NOMO-1 treated with dmso at 0.1 percent for 144 hours (cell line): ENCODE data around the gene ZFYVE19.

Experiments
- DNase-seq: peaks from one replicate; lab custom pipeline; 2025; ENCODE audit not compliant: unreplicated experiment; lab: John Stamatoyannopoulos, UW

ZFYVE19 gene

DNA sequence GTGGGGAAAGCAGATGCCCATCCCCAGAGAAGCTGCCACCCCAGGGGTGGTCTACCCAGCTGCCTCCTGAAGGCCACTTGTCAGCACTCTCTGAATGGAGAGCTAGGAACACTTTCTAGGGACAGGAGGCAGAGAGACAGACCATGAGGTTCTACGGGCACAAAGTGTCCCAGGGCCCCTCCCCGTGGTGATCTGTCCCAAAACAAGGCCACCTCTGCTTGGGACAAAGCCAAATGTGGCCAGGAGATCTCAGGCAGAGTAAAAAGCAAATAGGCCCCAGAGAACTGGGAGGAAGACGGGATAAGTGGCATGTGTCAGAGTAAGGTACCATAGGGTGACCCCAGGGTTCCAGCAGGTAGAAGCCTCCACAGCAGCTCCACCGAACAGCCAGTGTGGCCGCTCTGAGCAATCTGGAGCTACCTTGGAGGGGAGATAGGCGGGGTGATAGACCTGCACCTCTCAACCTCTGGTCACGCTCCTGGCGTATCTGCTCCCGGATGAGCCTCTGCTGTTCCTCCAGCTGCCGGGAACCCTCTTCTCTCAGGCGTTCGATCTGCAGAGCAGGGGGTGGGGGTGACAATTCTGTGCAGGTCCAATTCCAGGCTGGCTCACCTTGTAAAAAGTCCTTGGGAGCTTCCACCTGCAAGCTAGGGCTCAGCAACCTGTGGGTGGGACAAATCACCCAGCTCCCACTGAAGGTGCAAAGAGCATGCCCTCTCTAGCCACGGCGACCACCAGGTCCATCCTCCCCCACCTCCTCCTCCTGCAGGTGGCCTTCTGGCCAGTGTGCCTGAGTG, 31.0 kb upstream of the ZFYVE19 start:
- DNase-seq: no peak

DNA sequence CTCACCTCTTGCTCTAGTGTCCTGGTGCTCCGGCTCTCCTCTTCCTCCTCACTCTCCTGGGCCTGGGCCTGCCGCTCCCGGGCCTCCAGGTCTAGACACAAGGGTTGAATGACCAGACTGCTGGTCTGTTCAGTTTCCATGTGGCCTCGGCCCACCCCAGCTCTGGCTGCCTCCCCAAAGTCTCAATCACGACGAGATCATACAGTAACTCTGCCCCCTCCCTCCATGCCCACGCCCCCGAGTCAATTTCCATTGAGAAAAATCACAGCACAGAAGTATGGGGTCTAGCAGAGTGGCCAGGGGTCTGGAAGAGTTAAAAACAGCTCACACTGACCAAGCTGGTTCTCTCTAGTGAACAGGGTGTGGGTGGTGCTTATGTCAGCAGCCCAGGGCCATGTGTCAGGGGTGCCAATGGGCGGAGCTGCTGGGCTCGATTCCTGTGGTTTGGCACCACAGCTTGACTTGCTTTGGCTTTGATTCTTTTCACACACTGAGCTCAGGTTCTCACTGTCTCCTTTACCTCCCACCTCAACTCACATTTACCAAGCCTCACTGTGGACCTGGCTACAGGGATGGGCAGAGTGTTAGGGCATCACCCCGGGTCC, 30.2 kb upstream of the ZFYVE19 start:
- DNase-seq: no peak

GRCh38 chr15:40782609-40783227, 24.2 kb upstream of the ZFYVE19 start:
- no peak for DNase-seq

DNA sequence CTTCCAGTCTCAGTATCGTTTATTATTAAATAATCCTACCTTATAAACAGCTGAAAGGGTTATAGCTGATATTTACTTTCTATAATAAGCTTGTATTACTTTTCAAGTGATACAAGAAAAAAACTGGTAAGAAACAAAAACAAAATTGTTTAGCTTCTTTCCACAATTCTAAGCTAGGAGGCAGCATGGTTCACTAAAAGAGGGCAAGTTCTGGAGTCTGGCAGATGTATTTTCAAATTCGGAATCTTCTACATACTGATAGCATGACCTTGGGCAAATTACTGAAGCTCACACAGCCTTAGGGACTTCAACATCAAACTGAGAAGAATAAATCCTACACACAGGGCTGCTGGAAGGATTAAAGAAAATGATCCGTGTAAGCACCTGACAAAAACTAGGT, 21.7 kb upstream of the ZFYVE19 start:
- no peak for DNase-seq

GRCh38 chr15:40785814-40786213, 21.1 kb upstream of the ZFYVE19 start:
- no peak for DNase-seq

DNA sequence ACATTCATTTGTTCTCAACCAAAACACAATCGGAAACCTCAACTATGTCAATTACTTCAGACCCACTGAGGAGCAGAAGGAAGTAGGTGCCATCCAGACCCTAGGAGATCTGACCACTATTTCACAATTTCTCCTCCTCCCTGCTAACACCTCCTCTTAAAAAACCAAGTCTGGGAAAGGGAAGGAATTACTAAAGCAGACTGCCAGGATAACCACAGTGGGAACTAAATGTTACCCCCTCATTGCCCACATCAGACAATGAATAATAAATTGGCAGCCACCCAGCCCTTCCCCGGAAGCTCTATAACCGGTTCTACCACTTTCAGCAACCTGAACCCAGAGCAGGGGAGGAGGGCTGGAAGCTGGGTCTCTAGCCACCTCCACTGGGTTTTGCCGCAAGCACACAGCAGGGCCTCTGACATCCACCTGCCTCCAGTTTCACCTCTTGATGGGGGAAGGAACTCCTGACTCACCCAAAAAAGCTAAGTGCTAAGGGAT, 19.5 kb upstream of the ZFYVE19 start:
- DNase-seq: no peak

- DNase-seq: no peak
These were observed 18.9 kb upstream of the ZFYVE19 start for GRCh38 chr15:40787991-40788390.

DNA sequence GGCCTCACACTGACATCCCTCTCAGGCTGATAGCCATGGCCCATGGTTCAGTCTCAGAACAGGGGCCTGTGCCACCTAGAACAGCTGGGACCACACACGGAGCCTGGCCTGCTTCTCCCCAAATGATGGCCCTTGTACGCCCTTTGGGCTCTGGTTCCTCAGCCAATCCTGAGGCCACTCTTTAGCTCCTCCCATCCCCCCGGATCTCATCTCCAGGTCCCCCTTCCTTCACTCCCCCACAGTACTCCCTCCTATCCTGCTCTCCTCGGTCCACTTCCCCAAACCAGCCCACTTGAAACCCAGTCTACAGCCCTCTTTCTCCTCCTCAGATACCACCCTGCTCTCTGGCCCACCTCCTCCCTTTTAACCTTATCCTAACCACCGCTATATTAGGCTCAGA, 17.8 kb upstream of the ZFYVE19 start:
- DNase-seq: no peak

- DNase-seq: no peak
These were observed 16.9 kb upstream of the ZFYVE19 start for GRCh38 chr15:40789999-40790398.

DNA sequence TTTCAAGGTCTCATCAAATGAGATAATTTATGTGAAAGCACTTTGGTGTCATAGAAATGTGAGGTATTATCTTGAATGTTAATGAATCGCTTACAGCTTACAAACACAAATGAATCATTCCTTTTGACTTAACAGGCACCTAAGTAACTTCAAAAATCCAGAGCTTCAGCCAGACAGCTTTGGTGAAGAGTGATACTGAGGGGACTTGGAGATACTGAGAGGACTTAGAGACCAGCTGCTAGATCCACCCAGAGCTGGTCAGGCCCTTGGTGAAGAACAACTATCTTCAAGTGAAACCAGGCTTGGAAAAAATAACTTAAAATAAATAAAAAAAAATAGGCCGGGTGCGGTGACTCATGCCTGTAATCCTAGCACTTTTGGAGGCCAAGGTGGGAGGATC, 16.2 kb upstream of the ZFYVE19 start:
- DNase-seq: no peak

DNA sequence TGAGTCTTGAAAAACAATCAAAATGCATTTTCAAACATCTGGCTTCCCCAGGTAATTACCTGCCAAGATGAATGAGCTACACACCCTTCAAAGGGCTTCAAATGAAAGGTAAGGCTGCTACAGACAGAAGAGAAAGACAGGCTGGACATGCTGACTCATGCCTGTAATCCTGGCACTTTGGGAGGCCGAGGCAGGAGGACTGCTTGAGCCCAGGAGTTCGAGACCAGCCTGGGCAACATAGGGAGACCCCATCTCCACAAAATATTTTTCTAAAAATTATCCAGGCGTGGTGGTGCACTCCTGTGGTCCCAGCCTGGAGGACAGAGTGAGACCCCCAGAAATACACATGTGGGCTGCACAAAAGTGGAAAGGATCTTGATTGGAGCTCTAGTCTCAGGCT, 14.5 kb upstream of the ZFYVE19 start:
- DNase-seq: no peak

GRCh38 chr15:40793216-40793989, 13.5 kb upstream of the ZFYVE19 start:
- no peak for DNase-seq

GRCh38 chr15:40796041-40796440, 10.8 kb upstream of the ZFYVE19 start:
- DNase-seq: no peak

GRCh38 chr15:40796512-40796911, 10.4 kb upstream of the ZFYVE19 start:
- DNase-seq: no peak

DNA sequence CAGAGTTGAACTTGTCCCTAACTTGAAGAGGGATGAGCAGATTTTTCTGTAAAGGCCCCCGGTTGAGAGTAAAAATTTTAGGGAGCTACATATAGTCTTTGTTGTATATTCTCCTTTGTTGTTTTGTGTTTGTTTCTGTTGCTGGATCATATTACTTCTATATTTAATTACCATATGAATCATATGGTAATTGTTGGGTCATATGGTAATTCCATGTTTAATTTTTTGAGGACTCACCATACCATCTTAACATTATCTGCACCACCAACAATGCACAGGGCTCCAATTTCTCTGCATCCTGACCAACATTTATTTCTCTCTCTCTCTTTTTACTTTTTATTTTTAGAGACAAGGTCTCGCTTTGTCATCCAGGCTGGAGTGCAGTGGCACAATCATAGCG, 7.4 kb upstream of the ZFYVE19 start:
- DNase-seq: no peak

DNA sequence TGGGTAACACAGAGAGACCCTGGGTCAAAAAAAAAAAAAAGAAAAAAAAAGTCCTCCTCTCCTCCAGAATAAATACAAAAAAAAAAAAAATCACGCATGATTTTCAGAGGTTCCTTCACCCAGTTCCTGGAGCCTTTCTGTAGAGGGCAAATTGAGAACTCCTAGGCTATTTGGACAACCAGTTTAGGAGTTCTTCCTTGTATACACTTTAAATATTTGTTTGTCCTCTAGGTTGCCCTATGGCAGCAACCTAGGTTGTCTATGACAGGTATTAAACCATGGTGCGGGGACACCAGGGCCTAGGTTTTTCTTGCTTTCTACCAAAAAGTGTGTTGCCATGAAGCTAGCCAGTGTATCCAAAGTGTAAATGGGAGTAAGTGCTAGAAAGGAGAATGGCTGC, 3.8 kb upstream of the ZFYVE19 start:
- DNase-seq: no peak

- no peak for DNase-seq
These were observed 3.2 kb upstream of the ZFYVE19 start for GRCh38 chr15:40803688-40804087.

DNA sequence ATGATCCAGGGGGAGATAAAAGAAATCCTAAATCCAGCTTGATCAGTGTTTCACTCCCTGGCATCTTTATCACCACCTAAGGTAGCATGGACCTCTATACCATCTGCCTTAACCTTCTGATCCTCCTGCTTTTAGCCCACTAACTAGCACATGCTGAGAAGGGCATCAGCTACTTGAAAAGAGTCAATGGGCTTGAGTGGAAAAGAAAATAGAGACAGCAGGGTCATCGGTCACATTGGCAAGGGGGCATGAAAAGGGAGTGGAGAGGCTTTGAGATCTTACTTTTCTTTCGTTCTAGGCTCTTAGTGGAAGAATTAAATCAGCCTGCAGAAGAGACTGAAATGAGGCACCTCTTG, 239 bp upstream of the ZFYVE19 start:
- DNase-seq: no peak

- no peak for DNase-seq
These were observed 1.1 kb downstream of the ZFYVE19 start for GRCh38 chr15:40807888-40808461.

DNA sequence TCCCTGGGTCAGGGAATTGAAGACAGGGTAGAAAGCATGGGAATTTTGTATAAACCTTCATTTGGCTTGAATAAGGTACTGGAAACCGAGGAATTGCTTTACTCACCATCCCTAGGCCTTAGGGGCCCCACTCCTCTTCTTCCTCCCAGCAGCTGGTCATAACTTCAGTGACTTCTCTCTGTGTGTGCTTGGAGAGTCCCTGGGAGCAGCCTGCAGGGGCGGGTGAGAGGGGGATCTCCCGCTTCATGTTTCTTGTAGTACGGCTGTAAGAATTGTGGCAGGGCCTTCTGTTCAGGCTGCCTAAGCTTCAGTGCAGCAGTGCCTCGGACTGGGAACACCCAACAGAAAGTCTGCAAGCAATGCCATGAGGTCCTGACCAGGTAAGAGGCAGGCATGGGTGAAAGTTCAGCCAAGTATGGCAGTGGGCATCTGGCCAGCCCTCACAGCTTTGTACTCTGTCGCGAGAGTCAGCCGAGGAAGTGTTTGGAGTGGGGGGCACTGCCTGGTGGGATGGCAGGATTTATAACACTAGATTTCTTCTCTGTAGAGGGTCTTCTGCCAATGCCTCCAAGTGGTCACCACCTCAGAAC, 2.1 kb downstream of the ZFYVE19 start:
- DNase-seq: no peak
